Measurements from ENCODE around the gene BABAM2. TPM values are rescaled to one million over a fixed set of nuclear protein-coding genes. Genes with fewer than 3 reads are reported as not detected.
A peak's percentile ranks its signal among the peaks of the same experiment; 100 is the strongest.

Gene BABAM2
- total and polyA plus RNA-seq, 7 donors, result 22.9 to 52.3 (median 25.2) TPM

DNA sequence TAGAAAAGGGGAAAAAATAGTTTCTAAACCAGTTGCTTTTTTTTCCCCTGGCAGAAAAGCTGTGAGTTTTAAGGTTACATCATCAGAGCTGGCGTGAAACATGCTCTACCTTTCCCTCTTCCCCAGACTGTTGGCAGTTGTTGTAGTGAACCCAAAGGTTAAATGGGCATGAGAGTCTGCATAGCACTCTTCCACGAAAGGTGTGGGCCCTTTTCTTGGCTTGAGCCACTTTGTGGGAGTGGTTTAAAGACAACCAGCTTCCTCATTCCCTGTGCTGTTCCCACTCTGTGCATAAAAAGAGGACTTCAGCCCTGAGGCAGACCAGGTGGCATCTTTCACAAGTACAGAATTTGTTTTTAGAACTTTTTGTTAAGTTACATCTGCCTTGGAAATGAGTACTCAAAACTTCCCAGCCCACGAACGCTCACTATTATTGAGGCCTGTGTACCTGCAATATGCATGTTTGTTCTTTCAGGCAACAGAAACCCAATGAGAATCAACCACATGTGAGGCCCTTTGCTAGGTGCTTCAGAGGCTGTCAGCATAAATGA, 243.8 kb downstream of the BABAM2 start:
- H3K4me1 ChIP-seq, result peaks cover 0 to 38% (median 24%) of the 10 kb centered on the region in 4 donors
- WGBS, 2 donors, result 10 to 35% methylated on average over 4 of the region's 4 CpGs
- no peaks in the 10 kb centered on the region for H3K9me3 ChIP-seq
- no peaks in the 10 kb centered on the region for H3K27me3 ChIP-seq
- DNase-seq, result peak; percentile 70
- no peak overlapping the region for H3K4me3 ChIP-seq
- TF ChIP-seq EP300 (IDR thresholded peaks at IDR 0.05) (no peak), POLR2A (IDR thresholded peaks at IDR 0.05) (no peak), POLR2AphosphoS5 (IDR thresholded peaks at IDR 0.05) (peak in 2 of 4 donors; percentile 27 to 46)
- H3K27ac ChIP-seq, result peak overlapping the region; percentile 15 to 49 (median 36)
- H3K36me3 ChIP-seq, result no peaks in the 10 kb centered on the region
- intact Hi-C loops (cut with DNase I), result loop anchor here (5.0 kb wide), 1 partner anchor 37 kb away; no protein-coding TSS in a partner anchor

DNA sequence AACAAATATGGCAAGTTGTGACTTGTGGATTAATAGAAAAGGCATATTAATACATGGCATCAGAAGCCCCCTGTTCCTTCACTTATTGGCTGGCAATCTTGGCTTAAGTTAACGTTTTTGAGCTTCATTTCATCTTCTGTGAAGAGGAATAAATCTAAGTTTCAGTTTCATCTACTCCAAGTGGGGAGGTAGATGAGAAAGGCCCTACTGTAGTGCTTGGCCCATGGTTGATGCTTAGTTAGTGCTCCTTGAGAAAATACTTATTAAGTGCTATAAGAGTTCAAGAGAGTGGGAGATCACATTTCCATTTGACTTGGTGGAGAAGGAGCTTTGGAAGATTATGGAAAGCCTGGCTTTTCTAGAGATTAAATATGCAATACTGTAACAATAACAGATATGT, 244.3 kb downstream of the BABAM2 start:
- no peak for DNase-seq
- 10 to 23% methylated on average over 1 of the region's 1 CpG for WGBS, 2 donors
- Histone ChIP-seq H3K36me3 (no peaks in the 10 kb centered on the region), H3K27me3 (no peaks in the 10 kb centered on the region), H3K4me3 (no peak overlapping the region), H3K27ac (peak overlapping the region; percentile 15 to 49 (median 36)), H3K9me3 (no peaks in the 10 kb centered on the region), H3K4me1 (peaks cover 0 to 38% (median 24%) of the 10 kb centered on the region in 4 donors)
- TF ChIP-seq POLR2AphosphoS5 (IDR thresholded peaks at IDR 0.05) (no peak), POLR2A (IDR thresholded peaks at IDR 0.05) (no peak), EP300 (IDR thresholded peaks at IDR 0.05) (no peak)
- TF ChIP-seq, protein P1, sequence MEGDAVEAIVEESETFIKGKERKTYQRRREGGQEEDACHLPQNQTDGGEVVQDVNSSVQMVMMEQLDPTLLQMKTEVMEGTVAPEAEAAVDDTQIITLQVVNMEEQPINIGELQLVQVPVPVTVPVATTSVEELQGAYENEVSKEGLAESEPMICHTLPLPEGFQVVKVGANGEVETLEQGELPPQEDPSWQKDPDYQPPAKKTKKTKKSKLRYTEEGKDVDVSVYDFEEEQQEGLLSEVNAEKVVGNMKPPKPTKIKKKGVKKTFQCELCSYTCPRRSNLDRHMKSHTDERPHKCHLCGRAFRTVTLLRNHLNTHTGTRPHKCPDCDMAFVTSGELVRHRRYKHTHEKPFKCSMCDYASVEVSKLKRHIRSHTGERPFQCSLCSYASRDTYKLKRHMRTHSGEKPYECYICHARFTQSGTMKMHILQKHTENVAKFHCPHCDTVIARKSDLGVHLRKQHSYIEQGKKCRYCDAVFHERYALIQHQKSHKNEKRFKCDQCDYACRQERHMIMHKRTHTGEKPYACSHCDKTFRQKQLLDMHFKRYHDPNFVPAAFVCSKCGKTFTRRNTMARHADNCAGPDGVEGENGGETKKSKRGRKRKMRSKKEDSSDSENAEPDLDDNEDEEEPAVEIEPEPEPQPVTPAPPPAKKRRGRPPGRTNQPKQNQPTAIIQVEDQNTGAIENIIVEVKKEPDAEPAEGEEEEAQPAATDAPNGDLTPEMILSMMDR (IDR thresholded peaks at IDR 0.05), result no peak
- intact Hi-C loops (cut with DNase I), result loop anchor here (5.0 kb wide), 1 partner anchor 38 kb away; no protein-coding TSS in a partner anchor

DNA sequence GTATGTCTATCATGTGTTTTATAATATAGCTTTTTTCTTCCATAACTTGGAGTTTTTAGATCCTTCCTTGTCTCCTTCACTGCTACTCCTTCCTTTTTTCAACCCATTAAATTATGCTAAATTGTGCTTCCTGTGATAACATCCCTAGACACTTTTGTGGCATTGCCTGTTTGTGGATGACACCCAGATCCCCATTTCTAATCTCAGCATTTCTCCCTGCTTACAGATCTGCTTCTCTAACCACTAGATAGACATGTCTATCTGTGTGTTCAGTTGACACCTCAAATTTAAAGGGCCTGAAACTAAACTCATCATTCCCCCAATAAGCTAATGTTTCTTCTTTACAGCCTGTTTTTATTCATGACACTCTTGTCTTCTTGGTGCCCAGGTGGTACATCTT, 244.8 kb downstream of the BABAM2 start:
- peaks cover 0 to 38% (median 24%) of the 10 kb centered on the region in 4 donors for H3K4me1 ChIP-seq
- no peaks in the 10 kb centered on the region for H3K36me3 ChIP-seq
- no peak overlapping the region for H3K4me3 ChIP-seq
- peak overlapping the region in 3 of 4 donors; percentile 49 to 73 (median 66) for H3K27ac ChIP-seq
- TF ChIP-seq POLR2A (IDR thresholded peaks at IDR 0.05), result no peak
- TF ChIP-seq, protein P1 (IDR thresholded peaks at IDR 0.05), result no peak
- TF ChIP-seq EP300 (IDR thresholded peaks at IDR 0.05), result no peak
- no peak for TF ChIP-seq POLR2AphosphoS5 (IDR thresholded peaks at IDR 0.05)
- intact Hi-C loops (cut with DNase I), result no loop called here
- H3K9me3 ChIP-seq, result no peaks in the 10 kb centered on the region
- DNase-seq, result no peak
- no peaks in the 10 kb centered on the region for H3K27me3 ChIP-seq

DNA sequence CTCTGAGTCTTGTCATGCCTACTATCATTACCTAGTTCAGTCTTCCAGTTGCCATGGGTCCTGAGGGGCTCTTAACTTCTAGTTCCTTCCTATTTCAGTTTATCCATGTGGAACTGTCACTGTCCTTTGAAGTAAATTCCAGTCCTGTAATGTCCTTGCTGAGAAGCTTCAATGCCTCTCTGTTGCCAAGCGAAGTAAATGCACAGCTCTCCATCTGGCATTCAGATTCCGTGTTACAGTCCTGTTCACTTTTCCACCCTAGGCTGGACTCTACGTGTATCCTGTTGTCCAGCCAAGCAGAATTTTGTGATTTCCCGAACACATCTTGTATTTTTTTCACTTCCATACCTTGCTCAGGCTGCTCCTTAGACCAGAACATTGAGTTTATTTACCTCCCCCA, 245.3 kb downstream of the BABAM2 start:
- H3K36me3 ChIP-seq, result no peaks in the 10 kb centered on the region
- H3K27ac ChIP-seq, result peak overlapping the region in 3 of 4 donors; percentile 66 to 73 (median 67)
- no peak overlapping the region for H3K4me3 ChIP-seq
- H3K27me3 ChIP-seq, result no peaks in the 10 kb centered on the region
- WGBS, 2 donors, result 97% methylated on average over 4 of the region's 4 CpGs
- peaks cover 0 to 38% (median 24%) of the 10 kb centered on the region in 4 donors for H3K4me1 ChIP-seq
- no peaks in the 10 kb centered on the region for H3K9me3 ChIP-seq
- no peak for DNase-seq
- TF ChIP-seq, protein P1 (IDR thresholded peaks at IDR 0.05), result no peak
- TF ChIP-seq EP300 (IDR thresholded peaks at IDR 0.05), result no peak
- no peak for TF ChIP-seq POLR2A (IDR thresholded peaks at IDR 0.05)
- no peak for TF ChIP-seq POLR2AphosphoS5 (IDR thresholded peaks at IDR 0.05)
- intact Hi-C loops (cut with DNase I), result no loop called here

DNA sequence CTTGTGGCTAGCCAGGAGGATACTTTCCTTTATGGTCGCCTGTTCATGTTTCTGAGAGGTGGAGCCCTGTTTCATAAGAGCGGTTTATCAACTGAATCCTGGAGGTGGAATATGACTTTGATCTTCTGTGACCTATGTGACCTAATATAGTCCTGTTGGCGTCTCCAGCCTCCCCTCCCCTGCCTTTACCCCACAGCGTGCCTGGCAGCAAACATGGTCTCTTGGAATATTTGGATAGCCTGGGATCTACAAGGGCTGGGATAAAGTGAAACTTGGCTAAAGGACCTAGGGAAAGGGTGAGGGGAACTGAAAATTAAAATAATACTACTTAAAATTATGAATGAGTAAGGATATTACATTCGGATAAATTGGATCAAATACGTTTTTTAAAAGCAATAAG, 246.0 kb downstream of the BABAM2 start:
- Histone ChIP-seq H3K4me3 (no peak overlapping the region), H3K36me3 (no peaks in the 10 kb centered on the region), H3K4me1 (peaks cover 0 to 38% (median 24%) of the 10 kb centered on the region in 4 donors), H3K9me3 (no peaks in the 10 kb centered on the region), H3K27ac (peak overlapping the region; percentile 55 to 73 (median 66)), H3K27me3 (no peaks in the 10 kb centered on the region)
- intact Hi-C loops (cut with DNase I), result no loop called here
- no peak for DNase-seq
- 90% methylated on average over 6 of the region's 6 CpGs for WGBS, 2 donors
- TF ChIP-seq EP300 (IDR thresholded peaks at IDR 0.05), result no peak
- TF ChIP-seq, protein P1 (IDR thresholded peaks at IDR 0.05), result no peak
- no peak for TF ChIP-seq POLR2AphosphoS5 (IDR thresholded peaks at IDR 0.05)
- TF ChIP-seq POLR2A (IDR thresholded peaks at IDR 0.05), result no peak

All from sigmoid colon (tissue), 7 donors.